KOPT-K1 (cell line): ENCODE measurements around the gene ZBTB7C.

Experiments
- H3K27ac ChIP-seq: fragments of 200-600 bp; sonication (generic); 2 replicates; pipeline ENCODE4 v1.5.1; 2016; ENCODE audit warnings: antibody characterized with exemption, mild to moderate bottlenecking, low read depth, low read length; ENCODE audit not compliant: poor library complexity, severe bottlenecking
- H3K36me3 ChIP-seq: fragments of 200-600 bp; sonication (generic); 2 replicates; pipeline ENCODE4 v1.5.1; 2017; ENCODE audit warnings: antibody characterized with exemption, mild to moderate bottlenecking, low read length, moderate library complexity; ENCODE audit not compliant: insufficient read depth
- H3K9me3 ChIP-seq: fragments of 200-600 bp; sonication (generic); 2 replicates; pipeline ENCODE4 v1.5.1; 2017; ENCODE audit warnings: antibody characterized with exemption, low read length, mild to moderate bottlenecking; ENCODE audit not compliant: insufficient read depth, poor library complexity, severe bottlenecking

ZBTB7C gene

DNA sequence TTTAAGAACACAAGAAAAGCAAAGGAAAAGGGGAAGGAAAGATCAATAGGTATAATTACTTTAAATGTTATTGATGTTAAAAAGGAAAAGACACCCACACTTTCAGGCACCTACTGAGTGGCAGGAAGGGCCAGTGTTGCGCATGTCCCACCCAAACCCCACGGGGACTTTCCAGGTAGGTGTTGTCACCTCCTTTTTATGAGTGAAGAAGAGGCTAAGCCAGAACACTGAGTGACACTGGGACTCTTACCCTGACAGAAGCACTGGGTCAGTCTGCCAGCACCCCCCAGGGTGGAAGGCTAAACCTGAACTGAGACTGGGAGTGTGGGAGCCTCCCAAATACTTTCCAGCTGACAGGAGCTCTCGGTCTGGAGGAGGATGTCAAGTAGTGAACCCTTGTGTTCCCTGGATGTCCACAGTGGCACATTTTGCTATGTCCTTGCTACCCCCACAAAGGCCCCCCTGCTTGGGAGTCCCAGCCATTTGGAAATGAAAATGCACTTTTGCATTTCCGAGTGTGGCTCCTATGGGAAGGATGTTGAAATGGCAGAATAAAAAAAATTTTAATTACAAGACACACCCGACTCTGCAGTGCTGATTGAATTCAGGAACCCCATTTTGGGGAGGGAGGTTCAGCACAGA, 387.8 kb downstream of the ZBTB7C start:
- no peak overlapping the region for H3K27ac ChIP-seq

GRCh38 chr18:48020337-48021250, 388.6 kb downstream of the ZBTB7C start:
- Histone ChIP-seq H3K27ac (no peak overlapping the region), H3K9me3 (no peaks in the 10 kb centered on the region)

More for the DNA sequence above, 387.8 kb downstream of the ZBTB7C start:
- Histone ChIP-seq H3K36me3 (no peaks in the 10 kb centered on the region), H3K9me3 (no peaks in the 10 kb centered on the region)

DNA sequence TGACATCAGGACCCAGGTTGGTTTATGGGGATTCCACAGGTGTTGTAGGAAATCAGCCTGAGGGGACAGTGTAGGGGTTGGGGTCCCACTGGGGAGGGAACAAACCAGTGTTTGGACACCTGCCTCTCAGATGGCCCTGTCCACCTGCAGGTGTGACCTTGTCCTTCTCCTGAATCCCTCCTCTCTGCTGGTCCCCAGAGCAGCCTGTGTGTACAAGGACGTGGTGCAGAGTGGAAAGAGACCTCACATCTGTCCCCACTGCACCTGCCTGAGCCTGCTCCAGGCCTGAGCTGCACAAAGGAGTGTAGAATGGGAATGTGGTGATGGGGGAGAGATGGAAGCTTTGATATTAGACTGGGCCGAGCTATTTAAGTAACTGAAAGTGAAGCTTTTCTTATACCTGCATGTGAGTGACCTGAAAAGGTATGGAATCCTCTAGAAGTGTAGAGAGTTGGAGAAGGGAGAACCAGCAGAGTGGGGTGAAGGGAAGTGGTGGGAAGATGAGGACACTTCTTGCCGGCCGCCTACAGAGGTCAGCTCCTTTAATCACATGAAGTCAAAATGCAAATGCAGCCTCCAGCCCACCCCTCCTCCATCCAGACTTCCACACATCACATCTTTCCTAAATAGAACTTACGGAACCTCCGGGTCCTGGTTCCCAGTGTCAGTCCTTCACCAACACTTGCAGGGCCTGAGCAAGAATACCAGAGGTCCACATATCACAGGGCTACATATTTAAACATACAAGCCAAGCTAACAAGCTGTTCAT, 389.4 kb downstream of the ZBTB7C start:
- Histone ChIP-seq H3K9me3 (no peaks in the 10 kb centered on the region), H3K36me3 (no peaks in the 10 kb centered on the region), H3K27ac (no peak overlapping the region)

More at GRCh38 chr18:48020337-48021250, 388.6 kb downstream of the ZBTB7C start:
- H3K36me3 ChIP-seq: no peaks in the 10 kb centered on the region

DNA sequence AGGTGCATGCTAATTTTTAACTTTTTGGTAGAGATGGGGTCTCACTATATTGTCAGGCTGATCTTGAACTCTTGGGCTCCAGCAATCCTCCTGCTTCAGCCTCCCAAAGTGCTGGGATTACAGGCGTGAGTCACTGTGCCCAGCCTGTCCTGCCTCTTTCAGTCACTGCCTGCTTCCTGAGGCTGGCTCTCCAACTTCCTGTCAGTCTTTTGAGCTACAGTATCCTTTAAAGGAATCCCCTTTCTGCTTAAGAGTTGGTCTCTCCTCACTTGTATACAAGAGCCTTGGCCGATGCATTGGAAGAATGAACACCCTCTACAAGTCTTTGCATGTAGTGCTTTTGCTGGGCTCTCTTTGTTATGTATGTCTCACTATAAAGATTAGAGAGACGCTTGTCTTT, 390.3 kb downstream of the ZBTB7C start:
- Histone ChIP-seq H3K27ac (no peak overlapping the region), H3K36me3 (no peaks in the 10 kb centered on the region), H3K9me3 (no peaks in the 10 kb centered on the region)

GRCh38 chr18:48017635-48018034, 391.5 kb downstream of the ZBTB7C start:
- Histone ChIP-seq H3K36me3 (no peaks in the 10 kb centered on the region), H3K27ac (no peak overlapping the region)

GRCh38 chr18:48013162-48013561, 396.0 kb downstream of the ZBTB7C start:
- Histone ChIP-seq H3K36me3 (no peaks in the 10 kb centered on the region), H3K9me3 (peaks cover 7% of the 10 kb centered on the region), H3K27ac (no peak overlapping the region)

More at GRCh38 chr18:48017635-48018034, 391.5 kb downstream of the ZBTB7C start:
- H3K9me3 ChIP-seq: no peaks in the 10 kb centered on the region

DNA sequence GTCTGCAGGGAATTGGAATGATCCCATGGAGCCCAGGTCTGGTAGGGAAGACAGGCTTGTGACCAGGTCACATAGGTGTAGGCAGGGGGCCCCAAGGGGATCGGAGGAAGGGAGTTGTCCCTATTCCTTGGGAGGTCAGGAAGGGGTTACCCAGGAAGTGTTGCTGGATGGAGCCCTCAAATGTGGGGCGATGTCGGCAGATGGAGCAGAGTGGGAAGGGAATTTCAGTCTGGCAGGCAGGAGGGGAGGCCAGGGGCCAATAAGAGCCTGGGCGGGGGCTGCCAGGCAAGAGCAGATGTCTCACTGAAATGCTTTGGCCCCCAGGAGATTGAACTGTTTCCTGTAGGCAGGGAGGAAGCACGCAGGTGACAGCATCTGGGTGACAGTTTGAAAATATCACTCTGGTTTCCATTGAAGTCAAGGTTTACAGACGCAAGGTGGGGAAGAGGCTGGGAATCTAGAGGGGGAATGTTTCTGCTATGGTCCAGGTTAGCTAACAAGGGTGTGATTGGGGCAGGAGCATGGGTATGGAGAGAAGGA, 397.2 kb downstream of the ZBTB7C start:
- Histone ChIP-seq H3K27ac (peak overlapping the region; percentile 3), H3K36me3 (no peaks in the 10 kb centered on the region), H3K9me3 (peaks cover 7% of the 10 kb centered on the region)

- no peak overlapping the region for H3K27ac ChIP-seq
- H3K36me3 ChIP-seq: no peaks in the 10 kb centered on the region
- H3K9me3 ChIP-seq: peaks cover 7% of the 10 kb centered on the region
These were observed 398.9 kb downstream of the ZBTB7C start for GRCh38 chr18:48010264-48010663.

DNA sequence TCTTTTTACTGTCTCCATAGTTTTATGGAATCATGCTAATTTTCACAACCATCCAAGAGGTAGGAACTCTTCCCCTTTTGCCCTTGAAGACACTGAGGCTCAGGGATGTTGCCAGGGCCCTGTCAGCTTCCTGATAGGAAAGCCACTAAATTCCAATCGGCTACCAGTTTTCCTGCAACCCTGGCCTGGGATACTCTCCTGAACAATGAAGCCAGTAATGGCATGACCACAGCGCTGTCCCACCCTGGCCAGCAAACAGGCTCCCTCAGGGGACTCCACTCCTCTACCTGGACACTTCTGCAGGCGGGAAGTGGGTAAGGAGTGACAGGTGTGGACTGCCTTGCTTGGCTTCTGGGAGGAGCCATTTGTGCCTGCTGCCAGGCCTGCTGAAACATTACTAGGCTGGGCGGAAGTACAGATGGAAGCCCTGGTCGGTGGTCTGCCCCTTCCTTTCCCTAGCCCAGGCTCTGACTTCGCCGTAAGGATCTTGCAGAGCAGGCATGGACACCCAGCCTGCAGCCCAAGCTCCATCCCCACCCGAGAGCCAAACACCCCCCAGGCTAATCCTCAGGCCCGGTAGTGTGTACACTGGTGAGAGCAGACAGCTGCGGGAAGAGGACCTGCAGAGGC, 400.0 kb downstream of the ZBTB7C start:
- no peak overlapping the region for H3K27ac ChIP-seq
- H3K9me3 ChIP-seq: peaks cover 7% of the 10 kb centered on the region
- no peaks in the 10 kb centered on the region for H3K36me3 ChIP-seq

DNA sequence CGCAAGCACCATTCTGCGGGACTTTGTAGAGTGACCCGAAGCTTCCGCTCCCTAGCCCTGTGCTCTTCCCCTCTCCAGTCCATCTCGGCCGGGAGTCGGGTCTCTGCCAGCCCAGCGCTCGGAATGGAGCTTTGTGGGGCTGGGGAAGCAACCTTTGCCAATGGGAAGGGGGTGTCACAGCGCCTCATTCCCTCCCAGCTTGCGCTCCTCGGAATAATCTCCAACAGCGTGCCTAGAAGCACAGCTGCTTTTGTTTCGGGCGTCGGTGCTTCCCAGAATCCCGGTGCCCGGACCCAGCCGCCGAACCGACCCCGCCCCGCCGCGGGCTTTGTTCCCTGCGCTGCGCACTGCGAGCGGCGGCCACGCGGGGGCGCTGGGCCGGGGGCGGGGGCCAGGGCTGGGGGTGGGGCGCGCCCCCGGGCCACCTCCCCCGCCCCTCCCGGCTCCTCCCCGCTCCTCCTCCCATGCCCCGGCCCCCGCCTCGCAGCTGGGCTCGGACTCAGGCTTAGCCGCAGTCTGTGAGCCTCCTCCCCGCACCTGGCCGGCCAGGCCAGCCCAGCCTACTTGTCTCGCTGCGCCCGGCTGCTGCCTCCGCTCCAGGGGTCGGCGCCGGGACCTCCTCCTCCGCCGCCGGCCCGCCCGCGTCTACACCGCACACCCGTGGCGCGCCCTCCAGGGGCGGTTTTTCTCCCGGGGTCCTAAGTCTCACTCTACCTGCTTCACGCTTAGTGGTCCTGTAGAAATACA, 401.1 kb downstream of the ZBTB7C start:
- H3K36me3 ChIP-seq: no peaks in the 10 kb centered on the region
- peaks cover 7% of the 10 kb centered on the region for H3K9me3 ChIP-seq
- H3K27ac ChIP-seq: peak overlapping the region; percentile 61

GRCh38 chr18:48007381-48007780, 401.8 kb downstream of the ZBTB7C start:
- peaks cover 7% of the 10 kb centered on the region for H3K9me3 ChIP-seq
- no peaks in the 10 kb centered on the region for H3K36me3 ChIP-seq
- peak overlapping the region; percentile 61 for H3K27ac ChIP-seq

GRCh38 chr18:48006415-48007175, 402.6 kb downstream of the ZBTB7C start:
- Histone ChIP-seq H3K9me3 (peaks cover 7% of the 10 kb centered on the region), H3K27ac (no peak overlapping the region)

DNA sequence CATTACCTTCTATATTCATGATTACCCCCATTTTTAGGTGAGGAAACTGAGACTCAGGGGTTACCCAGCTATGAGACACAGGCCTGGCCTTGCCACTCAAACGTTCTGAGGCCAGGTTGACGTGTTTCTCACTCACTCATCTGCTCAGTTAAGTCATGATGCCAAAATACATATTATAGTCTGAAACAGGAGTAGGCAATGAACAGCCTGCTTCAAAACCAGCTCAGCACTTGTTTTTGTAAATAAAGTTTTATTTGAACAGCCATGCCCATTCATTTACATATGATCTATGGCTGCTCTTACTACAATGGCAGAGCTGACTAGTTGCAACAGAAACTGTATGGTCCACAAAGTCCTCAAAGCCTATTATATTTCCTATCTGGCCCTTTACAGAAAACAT, 404.6 kb downstream of the ZBTB7C start:
- Histone ChIP-seq H3K27ac (peak overlapping the region; percentile 51), H3K36me3 (no peaks in the 10 kb centered on the region), H3K9me3 (no peaks in the 10 kb centered on the region)

More at GRCh38 chr18:48006415-48007175, 402.6 kb downstream of the ZBTB7C start:
- H3K36me3 ChIP-seq: no peaks in the 10 kb centered on the region
